GM18505 (cell line): Measurements from ENCODE around the gene BTN1A1.
"Not testable (repeated sequence)": the region's sequence is repeated elsewhere in the genome, so short reads cannot be mapped to it uniquely, and the experiment has no call there.

Experiments used
- ATAC-seq: cut with Tn5 transposase; IDR thresholded peaks from one replicate; pipeline ENCODE4 v1.9.1; 2021; ENCODE audit not compliant: unreplicated experiment
- POLR2A ChIP-seq: IDR thresholded peaks from 4 replicates; pipeline ENCODE4 v1.6.1; 2011; ENCODE audit warnings: borderline replicate concordance; ENCODE audit not compliant: insufficient read depth, insufficient read length; ENCODE audit errors: extremely low read depth

BTN1A1 gene

DNA sequence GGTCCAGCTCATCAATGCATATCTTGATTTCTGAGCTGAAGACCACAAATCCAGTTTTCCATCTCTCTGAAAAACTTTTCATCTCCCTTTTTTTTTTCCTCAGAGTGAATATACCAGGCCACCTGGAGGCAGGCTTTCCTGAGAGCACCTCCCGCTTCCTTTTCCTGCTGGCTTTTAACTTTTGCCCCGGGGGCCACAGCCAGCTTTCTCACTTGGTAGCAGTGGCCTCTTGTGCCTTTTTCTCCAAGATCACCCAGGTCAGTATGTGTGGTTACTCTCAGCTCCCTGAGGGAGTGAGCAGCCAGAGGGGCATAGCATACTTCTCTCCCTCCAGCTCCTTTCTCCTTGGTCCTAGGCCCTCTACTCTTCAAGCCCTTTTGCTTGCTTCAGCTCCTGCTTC, at the start of gene BTN1A1:
Gene BTN1A1 (plus strand): TSS at position 202 of the 400 bp plus-strand sequence. CDS start 984 bp downstream, outside the sequence.
- no peak for TF ChIP-seq POLR2A
- ATAC-seq: no peak

DNA sequence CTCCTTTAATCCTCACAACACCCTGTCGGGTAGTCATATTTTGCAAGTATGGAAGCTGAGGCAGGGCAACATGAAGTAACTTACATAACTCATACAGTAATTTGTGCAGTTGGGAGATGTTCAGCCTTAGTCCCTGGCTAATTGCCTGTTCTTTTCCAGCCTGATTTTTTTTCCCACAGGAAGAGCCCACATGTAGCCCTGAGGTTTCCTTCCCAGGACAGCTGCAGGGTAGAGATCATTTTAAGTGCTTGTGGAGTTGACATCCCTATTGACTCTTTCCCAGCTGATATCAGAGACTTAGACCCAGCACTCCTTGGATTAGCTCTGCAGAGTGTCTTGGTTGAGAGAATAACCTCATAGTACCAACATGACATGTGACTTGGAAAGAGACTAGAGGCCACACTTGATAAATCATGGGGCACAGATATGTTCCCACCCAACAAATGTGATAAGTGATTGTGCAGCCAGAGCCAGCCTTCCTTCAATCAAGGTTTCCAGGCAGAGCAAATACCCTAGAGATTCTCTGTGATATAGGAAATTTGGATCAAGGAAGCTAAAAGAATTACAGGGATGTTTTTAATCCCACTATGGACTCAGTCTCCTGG, 47.4 kb upstream of the BTN1A1 start:
- no peak for TF ChIP-seq POLR2A
- no peak for ATAC-seq

GRCh38 chr6:26454631-26455030, 45.5 kb upstream of the BTN1A1 start:
- no peak for TF ChIP-seq POLR2A
- ATAC-seq: no peak

DNA sequence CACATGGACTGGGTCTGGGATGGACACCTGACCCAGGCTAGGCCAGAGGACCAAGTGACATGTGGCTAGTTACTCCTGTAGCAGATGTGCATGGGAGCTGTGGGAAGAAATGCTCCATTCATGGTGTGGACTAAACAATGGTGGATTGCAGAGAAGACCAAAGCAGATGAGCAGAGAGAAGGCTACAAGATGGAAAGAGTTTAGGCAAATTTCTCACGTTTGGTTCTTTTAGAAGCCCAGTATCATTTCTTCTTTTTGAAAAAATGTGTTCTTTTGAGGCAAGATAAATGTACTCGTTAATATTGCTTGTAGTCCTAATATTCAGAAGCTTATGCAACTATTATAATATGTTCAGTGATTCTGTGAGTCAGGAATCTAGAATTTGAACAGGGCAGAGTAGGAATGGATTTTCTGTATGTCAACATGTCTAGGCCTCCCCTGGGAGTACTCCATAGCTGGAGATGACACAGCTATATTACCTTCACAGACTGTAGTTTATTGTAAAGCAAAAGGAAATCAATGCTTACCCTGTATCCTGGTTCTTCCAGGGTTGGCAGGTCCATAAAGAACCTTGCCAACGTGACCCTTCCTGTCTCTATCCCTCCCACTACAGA, 44.6 kb upstream of the BTN1A1 start:
- ATAC-seq: no peak
- TF ChIP-seq POLR2A: no peak

DNA sequence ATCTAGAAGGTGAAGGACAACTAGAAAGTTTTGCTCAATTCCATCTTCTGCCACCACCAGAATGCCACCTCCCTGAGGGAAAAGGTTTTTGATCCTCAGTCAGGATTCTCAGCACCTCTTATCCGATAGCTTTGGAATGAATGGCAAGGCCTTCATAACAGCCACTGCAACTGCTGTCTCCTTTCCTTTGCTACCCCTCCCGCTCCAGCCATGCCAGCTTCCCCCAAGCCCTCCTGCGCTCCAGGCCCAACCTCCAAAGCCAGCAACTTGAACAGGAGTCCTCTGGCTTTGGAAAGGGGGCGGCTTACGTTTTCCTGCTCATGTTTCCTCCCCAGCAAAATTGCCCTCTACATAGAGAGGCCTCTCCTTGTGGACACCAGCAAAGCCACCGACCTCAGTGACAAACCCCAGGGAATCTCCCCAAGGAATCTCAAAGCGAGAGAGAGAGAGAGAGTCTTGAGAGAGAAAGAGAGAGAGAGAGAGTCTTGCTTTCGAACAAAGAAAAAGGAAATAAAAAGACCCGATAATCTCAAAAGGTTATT, 42.8 kb upstream of the BTN1A1 start:
- no peak for TF ChIP-seq POLR2A
- no peak for ATAC-seq

DNA sequence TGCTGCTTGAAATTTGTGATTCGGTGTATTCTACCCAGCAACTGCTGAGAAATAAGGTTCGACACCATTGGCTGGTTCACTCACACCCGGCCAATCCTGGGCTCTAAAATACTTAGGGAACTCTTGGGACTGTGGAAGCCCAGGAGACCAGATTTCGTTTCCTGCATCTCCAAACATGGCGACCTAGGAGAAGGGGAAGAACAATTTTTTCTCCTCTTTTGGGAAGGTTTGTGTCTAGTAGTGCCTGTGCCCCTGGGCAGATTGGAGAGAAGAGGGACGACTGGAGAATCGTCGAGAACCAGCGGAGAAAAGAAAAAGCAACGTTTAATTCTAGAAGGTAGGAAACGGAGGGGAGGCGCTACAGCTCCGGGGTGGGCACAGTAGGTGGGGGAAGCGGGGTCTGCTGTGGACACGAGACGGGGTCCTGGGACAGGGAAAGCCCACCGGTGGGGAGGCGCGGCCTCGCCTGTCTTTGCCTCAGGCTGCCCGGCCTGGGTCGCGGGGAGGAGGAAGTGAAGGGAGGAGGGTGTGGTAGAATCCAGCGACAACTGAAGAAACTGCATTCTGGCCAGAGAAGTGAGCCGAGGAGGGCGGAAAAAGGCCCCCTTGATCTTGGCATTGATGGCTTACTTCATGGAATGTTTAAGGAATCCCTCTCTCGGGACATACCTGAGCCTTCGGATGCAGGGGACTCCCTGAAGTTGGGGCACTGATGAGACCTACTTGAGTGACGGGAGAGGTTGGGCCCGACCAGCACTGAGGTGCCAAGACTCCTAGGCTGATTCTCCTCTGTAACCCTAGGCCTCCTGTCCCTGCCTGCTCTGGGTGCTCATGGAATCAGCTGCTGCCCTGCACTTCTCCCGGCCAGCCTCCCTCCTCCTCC, 42.1 kb upstream of the BTN1A1 start, which contains the start of gene BTN2A1:
Gene BTN2A1 (plus strand): TSS at position 150 of the 883 bp plus-strand sequence. CDS start 682 bp downstream, at position 832.
- peak; percentile 45 for TF ChIP-seq POLR2A
- peak; percentile 89 for ATAC-seq

DNA sequence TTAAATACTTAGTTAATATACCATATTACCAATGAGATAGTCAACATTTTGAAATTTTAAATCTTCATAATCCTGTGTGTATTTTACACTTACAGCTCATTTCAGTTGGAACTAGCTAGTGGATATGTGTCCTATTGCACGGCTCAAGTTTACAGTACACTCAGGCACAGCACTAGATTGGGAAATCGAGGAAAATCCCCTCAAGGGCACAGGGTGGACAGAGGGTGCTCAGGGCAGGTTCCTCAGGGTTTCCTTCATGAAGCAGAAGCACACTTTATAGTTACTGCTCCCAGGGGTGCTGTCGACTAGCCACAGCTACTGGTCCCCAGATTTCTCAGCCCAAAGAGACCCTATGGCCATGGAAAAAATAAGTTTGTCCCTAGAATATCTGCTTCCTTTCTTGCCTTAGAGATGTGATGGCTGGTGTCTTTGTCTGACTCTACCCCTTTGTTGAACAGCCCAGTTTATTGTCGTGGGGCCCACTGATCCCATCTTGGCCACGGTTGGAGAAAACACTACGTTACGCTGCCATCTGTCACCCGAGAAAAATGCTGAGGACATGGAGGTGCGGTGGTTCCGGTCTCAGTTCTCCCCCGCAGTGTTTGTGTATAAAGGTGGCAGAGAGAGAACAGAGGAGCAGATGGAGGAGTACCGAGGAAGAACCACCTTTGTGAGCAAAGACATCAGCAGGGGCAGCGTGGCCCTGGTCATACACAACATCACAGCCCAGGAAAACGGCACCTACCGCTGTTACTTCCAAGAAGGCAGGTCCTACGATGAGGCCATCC, 40.9 kb upstream of the BTN1A1 start:
- ATAC-seq: no peak
- no peak for TF ChIP-seq POLR2A

GRCh38 chr6:26461353-26461752, 38.8 kb upstream of the BTN1A1 start:
- not testable (repeated sequence) for ATAC-seq

DNA sequence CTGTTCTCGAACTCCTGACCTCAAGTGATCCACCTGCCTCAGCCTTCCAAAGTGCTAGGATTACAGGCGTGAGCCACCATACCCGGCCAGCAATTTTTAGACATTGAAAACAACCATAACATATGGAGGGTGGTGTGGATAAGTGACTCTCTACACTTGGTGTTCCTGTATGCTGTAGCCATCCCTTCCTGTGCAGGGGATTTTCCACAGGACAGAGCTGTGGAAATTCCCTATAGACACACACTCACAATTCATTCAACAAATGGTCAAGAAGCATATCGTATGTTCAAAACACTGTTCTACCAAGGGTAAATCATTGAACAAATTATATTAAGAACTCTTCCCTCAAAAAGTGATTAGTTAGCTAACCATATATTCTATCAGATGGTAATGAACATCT, 36.1 kb upstream of the BTN1A1 start:
- no peak for ATAC-seq
- TF ChIP-seq POLR2A: no peak

DNA sequence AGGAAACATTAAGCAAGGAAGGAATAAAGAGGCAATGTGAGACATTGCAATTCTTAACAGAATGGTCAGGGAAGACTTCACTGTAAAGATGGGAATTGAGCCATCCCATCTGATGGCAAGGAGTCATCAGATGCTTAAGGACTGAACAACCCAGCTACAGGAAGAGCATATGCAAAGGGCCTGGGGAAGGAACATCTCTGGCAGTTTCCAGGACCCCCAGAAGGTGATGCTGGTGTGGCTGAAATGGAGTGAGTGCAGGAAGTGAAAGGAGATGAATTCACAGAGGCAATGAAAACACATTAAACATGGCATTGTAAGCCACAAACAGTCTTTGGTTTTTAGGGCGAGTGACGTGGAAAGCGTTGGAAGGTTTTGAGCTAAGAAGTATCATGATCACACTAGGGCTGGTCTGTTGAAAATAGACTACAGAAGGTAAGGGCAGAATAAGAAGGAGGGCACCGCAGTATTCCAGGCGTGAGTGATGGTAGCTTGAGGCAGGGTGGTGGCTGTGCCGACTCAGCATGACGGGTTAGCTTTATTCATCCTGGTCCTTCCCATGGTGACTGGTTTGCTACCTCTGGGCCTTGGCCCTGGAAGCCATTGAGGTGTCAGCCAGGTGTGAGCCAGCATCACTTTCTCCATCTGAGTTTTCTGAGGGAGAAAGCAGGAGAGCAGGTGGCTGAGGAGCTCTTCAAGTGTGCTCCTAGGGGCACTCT, 35.5 kb upstream of the BTN1A1 start:
- no peak for TF ChIP-seq POLR2A
- no peak for ATAC-seq

- ATAC-seq: no peak
- no peak for TF ChIP-seq POLR2A
These were observed 34.3 kb upstream of the BTN1A1 start for GRCh38 chr6:26465776-26466175.

GRCh38 chr6:26468829-26469228, 31.3 kb upstream of the BTN1A1 start:
- ATAC-seq: no peak
- TF ChIP-seq POLR2A: no peak

DNA sequence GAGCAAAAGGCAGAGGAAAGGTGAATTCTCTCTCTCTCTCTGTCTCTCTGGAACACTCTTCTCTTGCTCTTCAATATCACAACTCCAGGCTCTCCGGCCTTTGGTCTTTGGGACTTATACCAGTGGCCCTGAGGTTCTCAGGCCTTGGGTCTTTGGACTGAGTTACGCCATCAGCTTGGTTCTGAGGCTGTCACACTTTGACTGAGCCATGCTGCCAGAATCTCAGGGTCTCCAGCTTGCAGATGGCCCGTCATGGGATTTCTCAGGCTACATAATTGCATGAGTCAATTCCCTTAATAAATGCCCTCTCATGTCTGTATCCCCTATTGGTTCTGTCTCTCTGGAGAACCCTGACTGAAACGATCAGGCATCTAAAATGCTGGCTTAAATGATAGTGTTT, 29.5 kb upstream of the BTN1A1 start:
- ATAC-seq: no peak
- no peak for TF ChIP-seq POLR2A

GRCh38 chr6:26471970-26472369, 28.1 kb upstream of the BTN1A1 start:
- ATAC-seq: no peak
- no peak for TF ChIP-seq POLR2A
